Fibroblast of gingiva (primary cell): ENCODE data around the gene MRTFB.
"Not testable (repeated sequence)": the region's sequence is repeated elsewhere in the genome, so short reads cannot be mapped to it uniquely, and the experiment has no call there.

Experiments used
- DNase-seq: peaks from one replicate; pipeline ENCODE4 v3.0.0-alpha.2; 2011; ENCODE audit warnings: low read depth

Gene MRTFB

DNA sequence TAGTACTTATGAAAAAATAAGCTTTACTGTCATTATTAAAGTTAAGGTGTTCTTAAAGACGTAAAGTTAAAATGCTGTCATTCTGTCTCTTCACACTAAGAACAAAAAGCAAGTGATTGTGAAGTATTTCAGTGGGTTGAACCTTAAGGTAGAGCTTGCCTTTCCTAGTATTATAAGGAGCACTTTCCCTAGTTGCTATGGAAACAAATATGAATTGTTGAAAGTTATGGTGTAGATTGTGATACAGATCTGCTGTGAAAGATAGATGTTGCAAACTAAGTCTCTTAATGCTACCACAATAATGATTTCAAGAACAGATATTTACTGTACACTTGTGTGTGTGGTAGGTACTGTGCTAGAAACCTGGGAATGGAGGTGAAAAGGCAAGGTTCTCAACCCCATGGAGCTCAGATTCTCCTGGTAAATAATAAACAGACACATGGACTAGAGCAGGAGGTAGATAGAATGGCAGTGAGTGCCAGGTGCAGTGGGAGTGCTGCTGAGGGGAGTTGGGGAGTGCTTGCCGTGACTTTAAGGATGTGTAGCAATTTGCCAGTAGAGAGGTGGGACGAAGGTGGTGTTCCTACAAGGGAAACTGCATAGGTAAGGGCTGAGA is 34.7 kb downstream of the MRTFB start:
- peak; percentile 18 for DNase-seq

DNA sequence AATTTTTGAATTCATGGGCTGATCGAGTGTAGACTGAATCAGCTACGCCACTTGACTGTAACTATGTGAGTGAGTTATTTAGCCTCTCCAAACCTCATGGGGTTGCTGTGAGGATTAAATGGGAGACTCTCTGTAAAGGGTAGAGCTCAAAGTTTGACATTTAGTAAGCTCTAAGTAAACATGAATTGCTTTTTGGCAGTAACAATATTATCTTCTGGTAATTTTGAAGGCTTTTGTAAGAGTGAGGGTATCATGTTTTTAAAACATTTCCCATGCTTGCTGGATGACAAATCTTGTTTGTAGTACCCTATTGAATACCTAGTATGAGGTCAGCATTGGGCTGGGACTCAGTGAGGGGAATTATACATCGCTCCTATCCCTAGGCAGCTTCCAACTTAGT is 35.3 kb downstream of the MRTFB start:
- DNase-seq: peak; percentile 78

DNA sequence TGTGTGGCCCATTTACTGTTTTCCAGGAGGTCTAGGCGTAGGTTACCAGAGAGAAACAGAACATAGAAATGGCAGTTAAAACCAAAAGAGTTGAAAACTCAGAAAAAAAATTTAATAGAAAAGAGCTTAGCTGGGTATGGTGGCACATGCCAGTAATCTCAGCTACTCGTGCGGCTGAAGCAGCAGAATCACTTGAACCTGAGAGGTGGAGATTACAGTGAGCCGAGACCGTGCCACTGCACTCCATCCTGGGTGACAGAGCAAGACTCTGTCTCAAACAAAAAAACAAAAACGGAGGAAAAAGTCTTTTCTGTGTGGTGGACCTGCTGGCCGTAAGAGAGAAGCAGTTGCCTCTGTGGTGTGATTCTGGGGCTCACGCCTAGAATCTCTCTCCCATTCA is 35.8 kb downstream of the MRTFB start:
- DNase-seq: no peak

DNA sequence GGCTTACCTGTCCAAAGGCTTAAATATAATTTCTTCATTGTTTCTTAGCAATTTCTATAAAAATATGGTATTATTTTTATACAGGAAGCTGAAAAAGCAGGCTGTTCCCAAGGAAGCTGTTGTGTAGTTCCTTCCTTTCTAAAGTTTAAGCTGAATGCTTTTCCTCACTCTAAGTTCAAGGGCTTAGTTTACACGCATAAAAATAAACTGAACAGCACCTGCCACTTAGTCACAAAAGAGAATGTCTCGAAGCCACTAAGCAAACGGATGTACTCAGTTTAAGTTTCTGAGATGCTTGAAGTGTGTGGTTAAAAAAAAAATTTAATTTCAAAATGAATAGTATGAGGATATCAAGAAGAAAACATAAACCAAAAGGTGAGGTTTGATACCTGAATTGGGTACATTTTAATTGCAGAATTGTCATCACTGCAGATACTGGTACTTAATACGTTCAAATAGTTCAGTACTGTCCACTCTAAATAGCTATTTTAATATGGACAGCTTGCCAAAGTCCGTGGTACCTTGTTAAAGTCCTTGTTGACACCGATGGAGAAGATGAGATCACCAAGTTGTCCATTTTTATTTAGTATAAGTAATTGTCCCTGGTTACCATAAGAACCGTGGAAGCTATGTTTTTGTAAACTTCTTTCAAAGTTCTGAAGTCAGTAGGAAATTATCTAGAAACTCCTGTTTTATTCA is 38.1 kb downstream of the MRTFB start:
- DNase-seq: no peak

DNA sequence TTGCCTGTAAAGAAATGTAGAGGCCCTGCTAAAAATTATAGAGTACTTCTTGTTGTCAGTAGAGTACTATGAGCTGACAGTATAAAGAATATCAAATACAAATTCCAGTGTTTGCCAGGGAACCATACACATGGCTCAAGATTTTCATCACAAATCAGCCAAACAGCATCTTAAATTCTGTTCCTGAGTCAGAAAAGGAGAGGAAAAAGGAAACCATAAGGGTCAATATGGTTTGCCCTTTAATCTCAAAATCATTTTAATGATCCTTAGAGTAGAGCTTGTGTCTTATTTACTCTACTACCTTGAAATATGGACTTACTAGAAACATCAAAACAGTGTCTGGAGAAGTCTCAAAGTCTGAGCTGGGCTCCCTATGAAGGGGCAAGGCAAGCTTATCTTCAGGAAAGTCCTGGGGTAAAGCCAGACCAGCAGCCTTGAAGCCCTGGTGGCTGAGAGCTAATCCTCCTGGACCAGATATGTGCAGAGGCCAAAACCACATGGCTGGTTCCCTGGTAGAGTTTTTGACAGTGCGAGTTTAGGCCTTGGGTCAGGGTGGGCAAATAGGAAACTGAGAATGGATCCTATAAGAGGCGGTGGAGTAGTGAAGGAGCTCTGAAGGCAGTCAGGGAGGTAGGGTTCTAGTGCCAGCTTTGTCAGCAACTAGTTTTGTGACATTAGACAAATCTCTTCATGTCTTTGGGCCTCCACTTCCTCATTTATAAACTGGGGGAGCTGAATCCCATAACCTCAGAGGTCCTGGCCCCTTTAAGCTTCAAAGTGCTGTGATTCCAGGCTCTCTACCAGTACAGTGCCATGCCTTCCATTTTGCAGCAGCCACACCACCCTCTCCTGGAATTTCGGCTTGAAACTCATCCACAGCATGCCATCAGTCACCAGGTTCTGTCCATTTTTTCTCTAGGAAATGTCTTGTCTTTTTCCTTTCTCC is 38.9 kb downstream of the MRTFB start:
- DNase-seq: no peak

DNA sequence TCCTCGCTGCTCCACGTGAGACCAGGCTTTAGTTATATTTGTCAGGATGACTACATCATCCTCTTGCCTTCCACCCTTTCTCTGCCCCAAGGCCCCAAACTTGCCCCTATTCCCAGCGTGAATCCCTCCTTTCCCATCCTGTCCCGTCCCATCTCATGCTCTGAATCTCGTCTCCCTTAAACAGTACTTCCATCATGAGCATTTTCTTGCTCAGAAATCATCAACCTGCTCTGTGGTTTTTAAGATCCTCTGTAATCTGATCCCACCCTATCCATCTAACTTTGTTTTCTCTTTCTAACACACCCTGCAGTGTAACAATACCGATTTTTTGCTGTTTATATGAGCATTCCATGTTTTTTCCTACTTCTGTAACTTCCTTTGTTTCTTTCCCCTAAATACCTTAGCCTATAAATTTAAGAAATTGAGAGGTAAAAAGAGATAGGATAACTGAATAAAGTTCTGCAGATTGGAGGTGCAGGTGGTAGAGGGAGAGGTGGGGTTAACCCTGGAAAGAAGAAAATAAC is 39.7 kb downstream of the MRTFB start:
- DNase-seq: no peak

DNA sequence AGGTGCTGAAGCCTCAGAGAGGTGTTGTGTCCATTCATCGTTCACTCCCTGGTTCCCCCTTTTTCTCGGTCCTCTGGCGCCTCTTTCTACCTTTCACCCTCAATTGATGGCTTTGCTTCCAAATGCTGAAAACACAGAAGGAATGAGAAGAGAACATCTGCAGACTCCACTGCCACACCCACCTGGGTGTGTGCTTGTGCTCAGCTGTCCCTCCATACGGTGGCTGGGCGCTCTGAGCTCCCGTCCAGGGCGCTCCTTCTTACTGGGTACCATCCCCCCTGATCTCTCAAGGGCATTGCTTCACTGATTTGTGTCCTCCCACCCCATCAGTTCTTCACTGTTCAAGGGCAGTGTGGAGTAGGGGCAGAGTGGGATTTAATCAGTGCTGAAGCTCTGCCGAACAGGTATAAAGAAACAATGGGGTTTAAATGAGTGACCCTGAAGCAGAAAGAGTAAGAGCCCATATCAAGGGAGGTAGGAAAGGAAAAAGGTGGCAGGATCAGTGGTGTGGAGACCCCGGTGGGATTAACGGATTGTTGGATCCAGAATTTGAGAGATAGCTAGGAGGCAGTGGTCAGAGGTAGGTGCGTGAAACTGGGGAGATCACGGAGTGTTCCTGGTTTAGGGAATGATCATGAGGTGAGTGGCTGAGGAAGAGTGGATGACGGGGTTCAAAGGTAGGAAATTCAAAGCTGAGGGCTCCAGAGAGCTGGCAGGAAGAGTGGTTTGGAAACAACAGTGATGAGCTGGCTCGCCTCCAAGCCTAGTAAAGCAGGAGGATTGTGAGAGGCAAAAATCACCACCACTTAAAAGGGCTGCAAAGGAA is 40.8 kb downstream of the MRTFB start:
- peak; percentile 15 for DNase-seq

DNA sequence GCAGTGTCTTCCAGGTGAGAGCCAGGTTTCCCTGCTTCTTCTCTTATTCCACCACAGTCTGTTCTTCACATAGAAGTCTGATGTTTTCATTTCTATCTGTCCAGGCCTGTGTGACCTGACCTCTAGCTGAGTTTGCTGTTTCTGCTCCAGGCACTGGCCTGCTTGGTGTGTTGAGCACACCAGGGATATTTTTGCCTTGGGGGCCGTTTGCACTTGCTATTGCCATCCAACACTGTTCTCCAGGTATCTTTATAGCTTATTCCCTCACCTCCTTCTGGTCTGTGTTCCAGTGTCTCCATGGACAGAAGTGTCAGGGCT is 41.4 kb downstream of the MRTFB start:
- DNase-seq: no peak

DNA sequence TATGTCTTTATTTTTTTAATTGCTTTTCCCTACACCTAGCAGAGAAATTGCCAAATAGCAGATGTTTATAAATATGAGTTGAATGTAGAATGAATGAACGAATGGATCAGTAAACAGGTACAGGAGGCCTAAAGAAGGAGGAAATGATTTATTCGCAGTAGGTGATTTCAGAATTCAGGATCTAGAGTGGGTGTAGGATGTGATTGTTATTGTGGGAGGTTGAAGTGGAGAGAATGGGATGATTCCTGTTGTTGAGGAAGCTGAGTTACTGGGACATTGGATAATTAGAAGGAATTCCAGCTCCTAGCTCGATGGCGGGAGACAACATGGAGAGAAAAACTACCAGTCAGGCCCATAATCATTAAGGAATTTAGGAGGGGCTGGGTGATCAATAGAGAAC is 42.2 kb downstream of the MRTFB start:
- DNase-seq: no peak

DNA sequence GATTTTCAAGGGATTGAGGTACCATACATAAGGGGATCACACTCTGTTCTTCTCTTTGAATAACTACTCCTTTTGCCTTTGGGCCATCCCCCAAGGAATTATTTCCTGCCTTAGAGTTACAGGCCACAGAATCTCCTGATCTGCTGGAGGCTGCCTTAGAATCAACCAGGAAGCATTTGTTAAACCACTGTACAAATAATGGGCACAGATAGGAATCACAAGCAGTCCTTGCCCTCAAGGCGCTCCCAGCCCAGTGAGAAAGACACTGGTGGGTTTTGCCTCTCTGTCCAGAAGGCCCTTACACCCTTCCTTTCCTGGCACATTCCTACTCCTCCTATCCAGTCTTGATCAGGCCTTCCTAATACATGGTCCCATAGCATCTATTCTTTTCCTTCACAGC is 45.9 kb downstream of the MRTFB start:
- DNase-seq: no peak

DNA sequence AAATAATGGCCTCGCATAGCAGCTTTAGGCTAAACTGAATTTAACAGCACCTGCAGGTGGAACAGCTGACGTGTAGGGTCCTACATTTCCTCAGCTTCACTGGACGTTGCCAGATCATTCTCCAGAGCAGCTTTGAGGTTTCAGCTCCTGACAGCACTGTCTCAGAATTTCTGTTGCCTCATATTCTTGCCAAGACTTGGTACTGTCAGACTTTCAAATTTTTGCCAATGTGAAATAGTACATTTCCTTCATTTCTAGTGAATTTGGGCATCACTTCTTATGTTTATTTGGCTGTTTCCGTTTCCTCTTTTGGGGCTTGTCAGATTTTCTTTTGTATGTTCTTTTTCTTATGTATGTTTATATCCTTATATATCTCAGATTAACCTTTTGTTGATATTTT is 48.7 kb downstream of the MRTFB start:
- no peak for DNase-seq

DNA sequence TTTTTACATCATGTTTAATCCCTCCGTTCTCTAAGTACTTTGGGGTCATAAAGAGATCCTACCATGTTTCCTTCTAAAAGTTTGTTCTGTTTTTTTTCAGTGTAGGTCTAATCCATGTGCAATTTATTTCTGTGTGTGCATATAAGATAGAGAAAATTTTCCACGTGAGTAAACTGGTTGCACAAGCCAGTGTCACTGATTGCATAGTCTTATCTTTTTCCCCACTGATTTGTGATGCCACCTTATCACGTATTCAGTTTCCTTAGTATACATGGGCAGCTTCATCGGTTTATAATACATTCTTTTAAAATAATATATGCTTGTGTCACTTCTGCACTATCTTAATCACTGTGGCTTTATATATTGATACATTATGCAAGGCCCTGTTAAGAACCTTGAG is 49.2 kb downstream of the MRTFB start:
- DNase-seq: no peak

DNA sequence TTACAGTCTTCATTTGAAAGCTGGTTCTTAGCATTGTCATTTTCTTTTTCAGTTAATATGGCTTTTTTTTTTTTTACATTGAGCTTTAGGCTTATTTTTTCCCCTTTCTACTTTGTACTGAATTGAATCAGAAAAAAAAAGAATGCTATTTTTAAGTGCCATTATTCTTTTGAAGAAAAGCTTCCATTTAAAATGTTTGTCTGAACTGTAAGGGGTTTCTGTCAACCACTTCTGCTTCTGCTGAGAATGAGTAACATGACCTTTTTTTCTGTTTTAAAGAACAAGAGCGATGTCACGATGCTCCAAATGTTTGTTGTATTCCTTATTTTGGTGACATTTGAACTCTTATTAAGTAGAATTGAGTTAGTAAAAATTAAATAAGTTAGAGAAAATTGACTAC is 50.0 kb downstream of the MRTFB start:
- DNase-seq: no peak

DNA sequence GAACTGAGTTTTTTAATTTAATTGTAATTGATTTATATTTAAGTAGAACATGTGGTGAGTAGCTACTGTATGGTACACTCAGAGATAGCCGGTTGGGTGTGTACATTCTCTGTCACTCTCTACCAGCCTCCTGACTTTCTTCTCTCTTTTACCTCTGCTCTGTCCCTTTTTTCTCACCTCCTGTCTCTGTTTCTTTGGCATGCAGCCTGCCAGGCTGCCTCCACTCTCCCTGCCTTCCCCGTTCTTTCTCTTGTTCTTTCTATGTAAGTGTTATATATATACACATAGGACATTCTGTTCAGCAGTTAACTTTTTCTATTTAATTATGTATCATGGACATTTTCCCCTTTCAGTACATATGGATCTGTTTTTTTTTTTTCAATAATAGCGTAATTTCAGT is 50.8 kb downstream of the MRTFB start:
- DNase-seq: no peak

DNA sequence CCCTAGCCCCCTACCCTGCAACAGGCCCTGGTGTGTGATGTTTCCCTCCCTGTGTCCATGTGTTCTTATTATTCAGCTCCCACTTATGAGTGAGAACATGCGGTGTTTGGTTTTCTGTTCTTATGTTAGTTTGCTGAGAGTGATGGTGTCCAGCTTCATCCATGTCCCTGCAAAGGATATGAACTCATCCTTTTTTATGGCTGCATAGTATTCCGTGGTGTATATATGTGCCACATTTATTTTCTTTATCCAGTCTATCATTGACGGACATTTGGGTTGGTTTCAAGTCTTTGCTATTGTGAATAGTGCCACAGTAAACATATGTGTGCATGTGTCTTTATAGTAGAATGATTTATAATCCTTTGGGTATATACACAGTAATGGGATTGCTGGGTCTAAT is 51.3 kb downstream of the MRTFB start:
- not testable (repeated sequence) for DNase-seq

DNA sequence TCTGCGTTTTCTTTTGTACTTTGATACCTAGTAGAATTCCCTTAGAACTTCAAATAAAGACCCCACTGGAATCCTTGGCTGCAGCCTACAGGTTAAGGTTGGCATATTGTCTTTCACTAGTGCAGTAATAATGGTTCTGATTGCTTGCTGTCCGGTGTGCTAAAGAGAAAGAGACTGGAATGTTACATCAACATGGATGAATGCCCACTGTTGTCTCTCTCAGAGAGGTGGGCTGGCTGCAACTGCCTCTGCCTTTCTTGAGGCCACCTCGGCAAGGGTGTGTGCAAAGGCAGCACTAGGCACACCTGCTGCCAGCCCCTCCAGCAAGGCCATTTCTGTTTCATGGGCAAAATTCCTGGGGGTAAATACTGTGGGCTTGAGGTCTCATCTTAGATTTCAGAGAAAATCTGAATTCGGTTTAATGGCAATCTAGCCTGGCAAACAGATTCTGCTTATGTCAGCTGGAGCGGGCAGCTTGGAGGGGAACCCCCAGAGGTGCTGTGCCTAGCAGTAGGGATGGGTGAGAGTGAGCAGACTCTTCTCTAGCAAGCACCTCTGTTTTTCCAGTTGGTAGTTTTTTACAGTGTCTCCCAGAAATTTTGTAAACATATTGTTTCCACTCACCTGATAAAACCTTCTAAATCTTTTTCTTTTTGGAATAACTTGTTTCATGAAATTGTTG is 54.0 kb downstream of the MRTFB start:
- DNase-seq: no peak

DNA sequence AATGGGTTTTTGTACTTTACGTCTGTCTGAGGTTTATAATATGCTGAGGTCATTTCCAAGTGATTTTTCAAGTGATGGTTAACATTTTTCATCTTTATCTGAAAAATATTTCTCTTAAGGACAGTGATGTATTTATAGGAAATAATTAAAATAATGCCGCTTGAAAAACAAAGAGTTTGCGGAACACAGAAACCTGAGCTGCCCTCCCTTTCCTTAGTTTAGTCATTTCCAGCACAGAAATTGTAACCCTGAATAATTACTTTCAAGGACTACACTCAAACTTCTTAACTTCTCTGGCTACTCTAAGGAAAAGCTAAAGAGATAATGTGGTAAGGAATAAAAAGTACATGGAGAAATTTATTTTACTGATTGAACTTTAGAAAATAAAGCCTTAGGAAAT is 54.6 kb downstream of the MRTFB start:
- DNase-seq: no peak

DNA sequence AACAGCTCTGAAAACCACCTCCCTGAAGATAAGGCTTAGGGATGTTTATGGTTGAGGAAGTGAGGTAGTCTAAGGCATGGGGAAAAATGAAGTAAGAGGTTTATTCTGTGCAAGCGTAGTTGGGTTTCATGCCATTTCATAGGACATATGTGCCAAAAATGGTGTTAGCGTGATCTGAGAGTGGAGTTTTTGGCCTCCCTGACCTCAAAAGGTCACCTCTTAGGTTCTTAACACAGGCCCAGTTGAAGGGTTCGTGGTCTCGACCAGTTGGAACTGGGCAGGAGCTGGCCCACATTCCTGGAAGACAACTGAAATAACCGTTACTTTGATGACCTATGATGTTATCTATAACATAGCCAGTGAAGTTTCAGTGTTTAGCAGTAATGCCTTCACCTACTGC is 57.0 kb downstream of the MRTFB start:
- no peak for DNase-seq

DNA sequence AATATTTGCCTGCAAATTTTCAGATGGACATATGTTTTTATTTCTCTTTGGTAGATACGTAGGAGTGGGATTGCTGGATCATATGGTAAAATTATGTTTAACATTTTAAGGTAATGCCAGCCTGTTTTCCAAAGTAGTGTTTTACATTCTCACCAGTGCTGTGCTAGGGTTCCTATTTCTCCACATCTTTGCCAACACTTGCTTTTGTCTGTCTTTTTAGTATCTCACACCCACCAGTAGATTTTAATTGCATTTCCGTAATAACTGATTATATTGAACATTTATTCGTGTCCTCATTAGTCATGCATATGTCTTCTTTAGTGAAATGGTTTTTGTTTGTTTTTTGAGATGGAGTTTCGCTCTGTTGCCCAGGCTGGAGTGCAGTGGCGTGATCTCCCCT is 58.4 kb downstream of the MRTFB start:
- DNase-seq: no peak

DNA sequence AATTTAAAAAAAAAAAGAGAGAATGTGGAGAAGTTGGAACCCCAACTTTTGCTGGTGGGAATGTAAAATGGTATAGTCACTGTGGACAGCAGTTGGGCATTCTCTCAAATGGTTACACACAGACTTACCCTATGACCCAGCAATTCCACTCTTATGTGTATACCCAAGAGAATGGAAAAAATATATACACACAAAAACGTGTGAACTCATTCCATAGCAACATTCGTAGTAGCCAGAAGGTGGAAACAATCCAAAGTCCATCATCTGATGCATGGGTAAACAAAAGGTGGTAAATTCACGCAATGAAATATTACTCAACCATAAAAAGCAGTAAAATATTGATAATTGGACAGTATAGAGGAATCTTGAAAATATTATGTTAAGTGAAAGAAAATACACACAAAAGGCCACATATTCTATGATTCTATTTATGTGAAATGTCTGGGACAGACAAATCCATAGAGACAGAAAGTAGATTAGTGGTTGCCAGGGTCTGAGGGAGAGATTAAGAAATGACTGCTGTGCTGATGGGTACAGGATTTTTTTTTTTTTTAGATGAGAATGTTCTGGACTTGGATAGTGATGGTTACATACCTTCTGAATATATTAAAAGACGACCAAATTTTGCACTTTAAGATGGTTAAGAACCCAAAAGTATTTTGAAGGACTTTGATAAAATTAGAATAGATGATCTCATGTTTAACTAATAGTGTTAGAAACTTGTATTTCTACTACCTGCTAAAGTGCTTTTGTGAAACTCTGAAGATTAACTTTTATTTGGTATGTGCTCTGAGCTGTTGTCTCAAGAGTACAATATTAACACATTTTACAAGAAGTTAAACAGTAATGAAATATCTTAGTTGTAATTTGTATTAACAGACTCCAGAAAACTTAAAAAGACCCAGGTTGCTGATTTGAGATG is 60.9 kb downstream of the MRTFB start:
- DNase-seq: no peak

DNA sequence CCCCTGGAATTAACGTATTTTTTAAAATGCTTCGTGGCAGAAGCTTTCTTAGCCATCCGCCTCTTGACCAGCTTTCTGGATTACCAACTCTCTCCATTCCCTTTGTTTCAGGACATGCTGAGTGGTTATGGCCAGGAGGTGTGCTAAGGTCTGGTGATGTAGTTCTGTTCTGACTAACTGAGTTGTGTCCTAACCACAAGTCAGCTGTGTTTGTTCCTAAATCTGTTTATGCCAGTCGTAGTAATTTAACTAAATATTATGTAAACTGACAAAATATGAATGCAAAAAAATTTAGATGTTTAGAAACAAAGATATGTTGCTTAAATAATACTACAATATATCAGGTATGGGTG is 61.6 kb downstream of the MRTFB start:
- DNase-seq: peak; percentile 29
